ENCODE results near the gene CHST8.

CHST8 gene

DNA sequence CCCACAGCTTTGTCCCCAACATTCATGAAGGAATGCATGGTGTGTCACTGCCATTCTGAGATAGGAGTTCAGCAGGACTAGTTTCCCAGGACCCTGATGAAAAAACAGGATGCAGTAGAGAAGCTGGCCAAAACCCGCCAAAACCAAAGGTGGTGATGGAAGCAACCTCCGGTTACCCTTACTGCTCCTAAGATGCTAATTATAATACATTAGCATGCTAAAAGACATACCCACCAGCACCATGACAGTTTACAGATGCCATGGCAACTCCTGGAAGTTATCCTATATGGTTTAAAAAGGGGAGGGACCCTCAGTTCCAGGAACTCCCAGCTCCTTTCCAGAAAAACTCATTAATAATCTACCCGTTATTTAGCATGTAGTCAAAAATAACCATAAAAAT, 115.0 kb downstream of the CHST8 start:
- Mint-ChIP-seq H3K4me3 (no peak overlapping the region), H3K27me3 (peaks cover 44% of the 10 kb centered on the region), H3K36me3 (ENCODE audit: insufficient read depth) (no peaks in the 10 kb centered on the region), H3K27ac (ENCODE audit: low read depth) (no peak overlapping the region), H3K9me3 (peaks cover 5% of the 10 kb centered on the region), H3K4me1 (no peaks in the 10 kb centered on the region)
- ATAC-seq (replicated peaks; ENCODE audit: extremely low read depth, poor library complexity, severe bottlenecking) (no peak), DNase-seq (ENCODE audit: low spot score in 2 of 2) (no peak)

GRCh38 chr19:33737681-33738371, 116.1 kb downstream of the CHST8 start:
- H3K4me3 Mint-ChIP-seq: no peak overlapping the region
- H3K36me3 Mint-ChIP-seq (ENCODE audit: insufficient read depth): no peaks in the 10 kb centered on the region
- no peak for ATAC-seq (replicated peaks; ENCODE audit: extremely low read depth, poor library complexity, severe bottlenecking)
- no peak for DNase-seq (ENCODE audit: low spot score in 2 of 2)
- H3K4me1 Mint-ChIP-seq: no peaks in the 10 kb centered on the region
- H3K27ac Mint-ChIP-seq (ENCODE audit: low read depth): no peak overlapping the region
- peaks cover 44% of the 10 kb centered on the region for H3K27me3 Mint-ChIP-seq
- H3K9me3 Mint-ChIP-seq: peaks cover 5% of the 10 kb centered on the region

DNA sequence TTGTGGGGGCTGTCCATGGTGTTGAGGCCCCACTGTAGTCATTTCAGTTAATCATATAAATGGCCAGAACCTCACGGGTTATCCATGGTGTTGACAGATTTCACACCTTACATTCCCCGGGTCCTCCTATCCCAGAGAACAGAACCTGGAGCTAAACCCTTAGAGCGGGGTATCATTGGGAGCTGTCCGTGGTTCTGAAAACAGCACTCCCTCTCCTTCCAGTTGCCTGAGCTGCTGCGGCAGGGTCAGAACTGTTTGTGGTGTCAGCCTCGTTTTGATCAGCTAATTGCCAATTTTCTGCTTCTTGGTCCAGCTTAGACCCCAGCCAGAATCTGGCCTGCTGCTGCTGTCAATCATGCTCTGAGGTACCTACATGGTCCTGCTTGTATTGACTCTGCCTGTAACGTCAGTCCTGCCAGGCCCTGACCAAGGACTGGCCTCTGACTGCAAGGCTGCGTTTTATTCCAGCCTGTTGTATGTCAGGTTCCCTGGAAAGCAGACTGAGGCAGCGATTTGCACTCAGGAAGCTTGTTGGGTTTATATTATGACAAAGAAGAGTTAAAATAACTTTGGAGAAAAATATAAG, 119.2 kb downstream of the CHST8 start:
- peaks cover 5% of the 10 kb centered on the region for H3K9me3 Mint-ChIP-seq
- no peaks in the 10 kb centered on the region for H3K36me3 Mint-ChIP-seq (ENCODE audit: insufficient read depth)
- no peaks in the 10 kb centered on the region for H3K4me1 Mint-ChIP-seq
- ATAC-seq (replicated peaks; ENCODE audit: extremely low read depth, poor library complexity, severe bottlenecking) (no peak), DNase-seq (ENCODE audit: low spot score in 2 of 2) (no peak)
- no peak overlapping the region for H3K4me3 Mint-ChIP-seq
- H3K27me3 Mint-ChIP-seq: peaks cover 37% of the 10 kb centered on the region
- no peak overlapping the region for H3K27ac Mint-ChIP-seq (ENCODE audit: low read depth)

- ATAC-seq (replicated peaks; ENCODE audit: extremely low read depth, poor library complexity, severe bottlenecking): no peak
- Mint-ChIP-seq H3K27ac (ENCODE audit: low read depth) (no peak overlapping the region), H3K9me3 (peaks cover 5% of the 10 kb centered on the region), H3K4me1 (no peaks in the 10 kb centered on the region), H3K4me3 (no peak overlapping the region), H3K36me3 (ENCODE audit: insufficient read depth) (no peaks in the 10 kb centered on the region), H3K27me3 (peaks cover 53% of the 10 kb centered on the region)
- DNase-seq (ENCODE audit: low spot score in 2 of 2): no peak
Observed at GRCh38 chr19:33745297-33745696, 123.5 kb downstream of the CHST8 start.

GRCh38 chr19:33746159-33746558, 124.4 kb downstream of the CHST8 start:
- no peaks in the 10 kb centered on the region for H3K4me1 Mint-ChIP-seq

DNA sequence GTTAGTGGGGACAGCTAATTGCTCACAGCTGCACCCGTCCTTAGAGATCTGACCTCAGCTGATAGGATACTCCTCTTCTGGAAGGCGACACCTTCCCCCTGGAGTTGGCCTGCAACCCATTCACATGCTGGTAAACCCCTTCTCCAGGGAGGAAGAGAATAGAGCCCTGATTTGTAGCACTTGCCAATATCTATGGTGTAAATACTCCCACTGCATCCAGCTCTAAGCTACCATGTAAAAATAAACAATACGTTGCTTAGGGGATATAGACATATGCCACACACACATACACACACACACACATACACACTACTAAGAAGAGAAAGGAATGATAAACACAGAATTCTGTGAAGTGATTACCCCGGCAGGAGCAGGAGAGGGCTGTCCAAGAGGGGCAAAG, 125.5 kb downstream of the CHST8 start:
- DNase-seq (ENCODE audit: low spot score in 2 of 2): no peak
- no peak overlapping the region for H3K4me3 Mint-ChIP-seq
- no peak for ATAC-seq (replicated peaks; ENCODE audit: extremely low read depth, poor library complexity, severe bottlenecking)
- H3K27me3 Mint-ChIP-seq: peaks cover 46% of the 10 kb centered on the region
- no peaks in the 10 kb centered on the region for H3K36me3 Mint-ChIP-seq (ENCODE audit: insufficient read depth)
- H3K27ac Mint-ChIP-seq (ENCODE audit: low read depth): no peak overlapping the region
- no peaks in the 10 kb centered on the region for H3K4me1 Mint-ChIP-seq
- H3K9me3 Mint-ChIP-seq: no peaks in the 10 kb centered on the region

More at GRCh38 chr19:33746159-33746558, 124.4 kb downstream of the CHST8 start:
- no peaks in the 10 kb centered on the region for H3K36me3 Mint-ChIP-seq (ENCODE audit: insufficient read depth)
- H3K4me3 Mint-ChIP-seq: no peak overlapping the region
- H3K9me3 Mint-ChIP-seq: no peaks in the 10 kb centered on the region
- peaks cover 46% of the 10 kb centered on the region for H3K27me3 Mint-ChIP-seq
- no peak overlapping the region for H3K27ac Mint-ChIP-seq (ENCODE audit: low read depth)
- DNase-seq (ENCODE audit: low spot score in 2 of 2): no peak
- ATAC-seq (replicated peaks; ENCODE audit: extremely low read depth, poor library complexity, severe bottlenecking): no peak

DNA sequence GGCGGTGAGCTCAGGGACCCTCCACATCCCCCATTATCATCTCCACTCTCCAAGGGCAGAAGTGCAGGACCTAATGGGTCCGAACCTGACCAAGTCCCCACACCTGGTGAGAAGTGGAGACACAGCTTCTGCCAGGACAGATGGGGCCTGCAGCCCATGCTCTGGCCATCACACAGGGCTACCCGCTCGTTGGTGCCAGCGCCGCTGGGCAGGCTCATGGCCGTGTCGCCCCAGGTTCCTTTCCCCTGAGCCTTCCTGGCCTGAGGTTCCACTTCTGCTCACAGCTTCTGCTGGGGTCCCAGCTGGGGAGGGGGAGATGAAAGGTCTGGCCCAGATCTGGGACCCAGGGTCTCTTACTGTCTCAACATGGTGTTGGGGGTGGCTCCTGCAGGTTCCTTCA, 126.5 kb downstream of the CHST8 start:
- no peaks in the 10 kb centered on the region for H3K36me3 Mint-ChIP-seq (ENCODE audit: insufficient read depth)
- no peaks in the 10 kb centered on the region for H3K9me3 Mint-ChIP-seq
- H3K27me3 Mint-ChIP-seq: peaks cover 46% of the 10 kb centered on the region
- no peaks in the 10 kb centered on the region for H3K4me1 Mint-ChIP-seq
- H3K4me3 Mint-ChIP-seq: no peak overlapping the region
- ATAC-seq (replicated peaks; ENCODE audit: extremely low read depth, poor library complexity, severe bottlenecking): no peak
- DNase-seq (ENCODE audit: low spot score in 2 of 2): no peak
- no peak overlapping the region for H3K27ac Mint-ChIP-seq (ENCODE audit: low read depth)

DNA sequence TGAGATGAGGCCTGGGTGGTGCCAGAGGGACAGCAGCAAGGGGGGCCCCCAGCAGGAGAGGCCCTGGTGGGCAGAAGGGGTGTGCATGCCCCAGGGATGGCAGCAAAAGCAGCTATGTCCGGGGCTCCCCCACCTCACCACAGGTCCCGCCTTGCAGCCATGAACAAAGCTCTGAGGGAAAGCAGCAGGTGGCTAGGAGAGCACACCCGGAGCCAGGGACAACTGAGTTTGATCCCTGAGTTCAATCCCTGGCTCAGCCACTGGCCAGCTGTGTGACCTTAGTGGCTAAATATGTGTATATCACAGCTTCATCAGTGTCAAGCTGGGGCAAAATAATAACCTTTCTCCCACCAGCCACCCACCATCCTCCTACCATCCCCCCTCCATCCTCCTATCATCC, 127.3 kb downstream of the CHST8 start:
- Mint-ChIP-seq H3K27me3 (peaks cover 38% of the 10 kb centered on the region), H3K36me3 (ENCODE audit: insufficient read depth) (no peaks in the 10 kb centered on the region)

DNA sequence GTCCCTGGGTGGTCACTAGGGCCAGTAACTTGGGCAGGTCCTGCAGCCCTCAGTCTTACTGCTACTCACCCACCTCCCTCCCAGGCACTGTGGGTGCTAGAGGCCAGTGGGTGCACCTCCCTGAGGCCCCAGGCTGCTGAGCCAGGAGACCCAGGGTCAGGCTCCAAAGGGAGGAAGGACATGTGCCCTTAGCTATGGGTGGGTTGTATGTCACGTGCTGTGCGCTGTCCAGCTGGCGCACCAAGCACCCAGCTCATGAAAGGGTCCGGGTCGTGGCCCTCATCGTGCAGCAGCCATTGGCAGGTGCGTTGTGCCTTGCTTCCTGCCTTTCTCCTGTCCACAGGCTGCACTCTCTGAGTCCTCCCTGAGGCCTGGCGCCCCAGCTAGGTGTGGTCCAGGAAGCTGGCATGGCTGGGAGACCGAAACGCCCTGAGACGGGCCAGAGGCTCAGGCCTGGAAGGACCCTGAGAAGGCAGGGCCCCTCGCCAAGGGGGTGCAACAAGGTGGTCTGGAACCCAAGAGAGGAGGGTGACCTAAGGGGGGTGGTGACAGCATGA, 127.9 kb downstream of the CHST8 start:
- no peaks in the 10 kb centered on the region for H3K9me3 Mint-ChIP-seq
- peaks cover 35% of the 10 kb centered on the region for H3K27me3 Mint-ChIP-seq
- no peak overlapping the region for H3K27ac Mint-ChIP-seq (ENCODE audit: low read depth)
- H3K4me1 Mint-ChIP-seq: no peaks in the 10 kb centered on the region
- ATAC-seq (replicated peaks; ENCODE audit: extremely low read depth, poor library complexity, severe bottlenecking) (no peak), DNase-seq (ENCODE audit: low spot score in 2 of 2) (no peak)
- H3K36me3 Mint-ChIP-seq (ENCODE audit: insufficient read depth): no peaks in the 10 kb centered on the region
- H3K4me3 Mint-ChIP-seq: no peak overlapping the region

More for the DNA sequence above, 127.3 kb downstream of the CHST8 start:
- DNase-seq (ENCODE audit: low spot score in 2 of 2) (no peak), ATAC-seq (replicated peaks; ENCODE audit: extremely low read depth, poor library complexity, severe bottlenecking) (no peak)
- no peaks in the 10 kb centered on the region for H3K9me3 Mint-ChIP-seq
- H3K27ac Mint-ChIP-seq (ENCODE audit: low read depth): no peak overlapping the region
- no peaks in the 10 kb centered on the region for H3K4me1 Mint-ChIP-seq
- H3K4me3 Mint-ChIP-seq: no peak overlapping the region

DNA sequence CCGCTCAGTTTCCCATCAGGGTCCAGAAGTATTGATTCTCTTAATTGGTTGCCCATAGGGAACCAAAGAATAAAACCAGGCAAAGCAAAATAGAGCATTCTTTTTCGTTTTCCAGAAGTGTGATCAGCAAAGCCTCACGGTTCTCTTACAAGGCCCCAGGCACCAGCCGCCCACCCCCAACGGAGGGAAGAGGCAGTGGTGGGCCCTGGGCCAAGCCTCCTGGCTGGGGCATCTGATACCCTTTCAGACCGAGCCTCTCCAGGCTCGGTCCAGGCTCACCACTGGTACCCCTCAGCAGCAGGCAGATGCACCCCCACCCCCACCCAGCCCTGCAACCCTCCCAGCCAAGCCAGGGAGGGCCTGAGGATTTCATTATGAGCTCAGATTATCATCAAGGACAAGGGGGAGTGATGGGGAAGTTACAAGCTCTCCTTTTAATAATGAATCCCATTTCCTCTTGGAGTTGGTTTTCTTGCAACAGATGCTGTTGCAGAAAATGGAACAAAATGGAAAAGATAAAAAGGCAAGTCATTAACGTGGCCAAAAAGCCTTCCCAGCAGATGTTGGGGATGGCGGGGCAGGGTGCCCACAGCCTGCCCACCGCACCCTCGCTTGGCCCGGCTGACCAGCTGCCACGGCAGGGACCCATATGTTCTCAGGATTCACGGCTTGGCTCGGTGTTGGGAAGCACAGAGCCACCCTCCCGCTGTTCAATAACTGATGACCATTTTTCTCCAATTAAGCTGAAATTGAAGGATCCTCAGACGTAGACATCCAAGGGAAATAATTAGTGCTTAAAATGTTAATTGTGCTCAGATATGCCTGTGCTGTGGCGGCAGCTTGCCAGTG, 129.1 kb downstream of the CHST8 start:
- Mint-ChIP-seq H3K9me3 (no peaks in the 10 kb centered on the region), H3K27ac (ENCODE audit: low read depth) (no peak overlapping the region), H3K4me1 (no peaks in the 10 kb centered on the region), H3K36me3 (ENCODE audit: insufficient read depth) (no peaks in the 10 kb centered on the region), H3K4me3 (no peak overlapping the region), H3K27me3 (peaks cover 46% of the 10 kb centered on the region)
- no peak for ATAC-seq (replicated peaks; ENCODE audit: extremely low read depth, poor library complexity, severe bottlenecking)
- no peak for DNase-seq (ENCODE audit: low spot score in 2 of 2)

- H3K36me3 Mint-ChIP-seq (ENCODE audit: insufficient read depth): no peaks in the 10 kb centered on the region
- ATAC-seq (replicated peaks; ENCODE audit: extremely low read depth, poor library complexity, severe bottlenecking): no peak
- H3K4me1 Mint-ChIP-seq: no peaks in the 10 kb centered on the region
- no peak overlapping the region for H3K4me3 Mint-ChIP-seq
- peaks cover 46% of the 10 kb centered on the region for H3K27me3 Mint-ChIP-seq
- H3K9me3 Mint-ChIP-seq: no peaks in the 10 kb centered on the region
- DNase-seq (ENCODE audit: low spot score in 2 of 2): no peak
- no peak overlapping the region for H3K27ac Mint-ChIP-seq (ENCODE audit: low read depth)
Observed at GRCh38 chr19:33751436-33751770, 129.7 kb downstream of the CHST8 start.

- H3K36me3 Mint-ChIP-seq (ENCODE audit: insufficient read depth): no peaks in the 10 kb centered on the region
- H3K9me3 Mint-ChIP-seq: no peaks in the 10 kb centered on the region
- ATAC-seq (replicated peaks; ENCODE audit: extremely low read depth, poor library complexity, severe bottlenecking): no peak
- H3K27ac Mint-ChIP-seq (ENCODE audit: low read depth): no peak overlapping the region
- no peak for DNase-seq (ENCODE audit: low spot score in 2 of 2)
- H3K4me3 Mint-ChIP-seq: no peak overlapping the region
- no peaks in the 10 kb centered on the region for H3K4me1 Mint-ChIP-seq
- peaks cover 46% of the 10 kb centered on the region for H3K27me3 Mint-ChIP-seq
Observed at GRCh38 chr19:33752018-33752800, 130.5 kb downstream of the CHST8 start.
